CD14-positive monocyte (primary cell): Measurements from ENCODE around the gene SRGAP1. TPM values are rescaled to one million over a fixed set of nuclear protein-coding genes. Genes with fewer than 3 reads are reported as not detected.

Source experiments
- DNase-seq, 3 donors: peaks; one replicate each; pipeline ENCODE4 v3.0.0-alpha.2; 2011 to 2022
- H2AFZ ChIP-seq: 2 replicates; pipeline ENCODE4 v1.6.0; 2012; ENCODE audit warnings: mild to moderate bottlenecking, low read depth, low read length, inconsistent platforms; ENCODE audit not compliant: insufficient read depth, poor library complexity, severe bottlenecking
- H3K27ac ChIP-seq, 2 donors: 1 replicate in 1 of 2; 2 replicates in 1 of 2; pipeline ENCODE4 v1.5.1; 2012 to 2013; ENCODE audit warnings: low read length in 2 of 2, control low read depth in 1 of 2, inconsistent platforms in 1 of 2, low read depth in 1 of 2, mild to moderate bottlenecking in 1 of 2
- H3K27me3 ChIP-seq, 2 donors: one replicate each; pipeline versions ENCODE4 v1.6.0 to v1.6.1; 2011 to 2013; ENCODE audit warnings: low read length in 2 of 2; ENCODE audit not compliant: control insufficient read depth in 2 of 2, insufficient read depth in 2 of 2
- H3K36me3 ChIP-seq, 2 donors: replicated peaks in 1 of 2; 1 replicate in 1 of 2; 2 replicates in 1 of 2; pipeline versions ENCODE4 v1.5.1 to v1.6.1; 2012 to 2013; ENCODE audit warnings: low read length in 2 of 2, control low read depth in 1 of 2, inconsistent platforms in 1 of 2, mild to moderate bottlenecking in 1 of 2; ENCODE audit not compliant: insufficient read depth in 2 of 2, control insufficient read depth in 1 of 2
- H3K4me1 ChIP-seq, 2 donors: 1 replicate in 1 of 2; 2 replicates in 1 of 2; pipeline versions ENCODE4 v1.5.1 to v1.6.1; 2012 to 2013; ENCODE audit warnings: low read length in 2 of 2, control low read depth in 1 of 2, inconsistent platforms in 1 of 2, mild to moderate bottlenecking in 1 of 2, moderate library complexity in 1 of 2; ENCODE audit not compliant: insufficient read depth in 2 of 2, control insufficient read depth in 1 of 2
- H3K4me2 ChIP-seq: replicated peaks from 2 replicates; pipeline ENCODE3; 2012; ENCODE audit warnings: low read length, moderate library complexity, mild to moderate bottlenecking; ENCODE audit not compliant: poor library complexity, severe bottlenecking; ENCODE audit errors: extremely low read depth
- H3K4me3 ChIP-seq, 3 experiments: fragments of 200-600 bp in 1 of 3; sonication (generic) in 1 of 3; replicated peaks in 1 of 3; 1 replicate in 2 of 3; 2 replicates in 1 of 3; pipeline ENCODE4 v1.5.1; 2011 to 2013; ENCODE audit warnings: low read length in 3 of 3, mild to moderate bottlenecking in 3 of 3, control low read depth in 2 of 3, low read depth in 2 of 3, inconsistent platforms in 1 of 3, moderate library complexity in 1 of 3
- H3K79me2 ChIP-seq: 2 replicates; pipeline ENCODE4 v1.6.0; 2012; ENCODE audit warnings: mild to moderate bottlenecking, control low read depth, inconsistent platforms, low read length, moderate library complexity; ENCODE audit not compliant: insufficient read depth
- H3K9ac ChIP-seq: 2 replicates; pipeline ENCODE4 v1.6.0; 2017; ENCODE audit warnings: low read length, mild to moderate bottlenecking; ENCODE audit not compliant: insufficient read depth, poor library complexity, severe bottlenecking
- H3K9me3 ChIP-seq, 2 donors: replicated peaks in 1 of 2; 1 replicate in 1 of 2; 2 replicates in 1 of 2; pipeline versions ENCODE4 v1.5.1 to v1.6.1; 2012 to 2013; ENCODE audit warnings: low read length in 2 of 2, control low read depth in 1 of 2; ENCODE audit not compliant: control insufficient read depth in 1 of 2, insufficient read depth in 1 of 2
- H4K20me1 ChIP-seq: 2 replicates; pipeline ENCODE4 v1.6.0; 2012; ENCODE audit warnings: mild to moderate bottlenecking, low read length, control low read depth, moderate library complexity; ENCODE audit not compliant: insufficient read depth
- H3K27ac Mint-ChIP-seq, 7 donors: one replicate each; pipeline ENCODE4 v1.8.0; 2020; ENCODE audit warnings: mild to moderate bottlenecking in 7 of 7, mixed read lengths in 7 of 7, moderate library complexity in 6 of 7, inconsistent platforms in 2 of 7
- H3K27me3 Mint-ChIP-seq, 3 donors: one replicate each; pipeline ENCODE4 v1.8.0; 2021 to 2022; ENCODE audit warnings: low read depth in 3 of 3, mild to moderate bottlenecking in 3 of 3, mixed read lengths in 3 of 3, moderate library complexity in 3 of 3, inconsistent platforms in 1 of 3
- H3K36me3 Mint-ChIP-seq, 2 donors: one replicate each; pipeline ENCODE4 v1.8.0; 2020; ENCODE audit warnings: mixed read lengths in 2 of 2, inconsistent platforms in 1 of 2, mild to moderate bottlenecking in 1 of 2
- H3K4me1 Mint-ChIP-seq: one replicate; pipeline ENCODE4 v1.8.0; 2020; ENCODE audit warnings: mild to moderate bottlenecking, mixed read lengths
- H3K4me3 Mint-ChIP-seq, 2 donors: one replicate each; pipeline ENCODE4 v1.8.0; 2020; ENCODE audit warnings: mild to moderate bottlenecking in 2 of 2, mixed read lengths in 2 of 2, moderate library complexity in 1 of 2
- H3K9me3 Mint-ChIP-seq, 7 donors: one replicate each; pipeline ENCODE4 v1.8.0; 2020 to 2022; ENCODE audit warnings: mixed read lengths in 7 of 7, mild to moderate bottlenecking in 6 of 7, moderate library complexity in 6 of 7, inconsistent platforms in 2 of 7
- WGBS: methylation state at CpG from one replicate; pipeline ENCODE4 v1.1.5; 2013; ENCODE audit warnings: missing lambda C conversion rate; ENCODE audit not compliant: insufficient coverage; 5-methylcytosine and 5-hydroxymethylcytosine counted together
- intact Hi-C, 2 donors: fragments of 100-400 bp; cut with micrococcal nuclease; formaldehyde crosslinking; loops; one replicate each; pipeline versions ENCODE4 v1.15.0 to v1.15.1; 2023
- polyA plus RNA-seq, 3 donors: library from polyadenylated mRNA; depleted of rRNA in 1 of 3; unstranded in 2 of 3; stranded (reverse) in 1 of 3; fragments of 300-500 nt in 2 of 3; fragments of >200 nt in 1 of 3; fragmentation: Illumina TruSeq in 2 of 3; gene quantifications; 1 replicate in 2 of 3; 2 replicates in 1 of 3; pipeline ENCODE4 v1.2.3, GENCODE V29; 2012 to 2021
- TF ChIP-seq, protein P1 (sequence below): fragments of 200-600 bp; IDR thresholded peaks from one replicate; pipeline ENCODE4 v1.8.0; 2022; ENCODE audit warnings: antibody characterized with exemption, mild to moderate bottlenecking

Gene SRGAP1
- polyA plus RNA-seq, 3 donors = 0.05 to 0.52 (median 0.07) TPM

DNA sequence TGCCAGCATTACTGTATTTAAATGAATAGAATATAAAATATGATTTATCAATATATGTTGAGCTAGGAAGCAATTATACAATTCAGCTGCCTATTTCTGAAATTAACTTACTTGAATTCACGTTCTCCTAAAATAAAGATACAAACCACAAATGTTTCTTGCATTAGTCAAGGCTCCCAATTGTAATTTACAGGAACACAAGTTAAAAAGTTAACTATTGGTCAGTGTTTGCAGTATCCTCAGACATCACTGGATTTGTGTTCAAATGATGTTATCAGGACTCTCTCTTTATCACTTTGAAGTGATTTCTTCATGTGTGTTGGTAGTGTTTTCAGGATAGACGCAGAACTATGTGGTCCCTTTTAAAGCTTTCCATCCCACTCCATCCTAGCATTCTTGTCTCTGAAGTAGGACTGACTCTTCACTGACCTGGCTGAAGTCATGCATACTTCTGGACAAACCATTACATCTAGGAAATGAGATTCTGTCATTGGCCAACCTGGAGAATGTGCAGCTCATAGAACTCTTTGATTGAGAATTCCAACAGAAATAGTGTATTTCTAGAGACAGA, 221.5 kb downstream of the SRGAP1 start:
- H4K20me1 ChIP-seq = no peaks in the 10 kb centered on the region
- no peak overlapping the region for H2AFZ ChIP-seq
- DNase-seq = no peak
- WGBS = no CpG with 5 or more reads among the region's 2 CpGs
- Mint-ChIP-seq H3K4me3 (no peak overlapping the region), H3K27ac (no peak overlapping the region), H3K9me3 (peaks cover 0 to 2% (median 0%) of the 10 kb centered on the region in 7 donors), H3K27me3 (peaks cover 0 to 1% (median 0%) of the 10 kb centered on the region in 3 donors), H3K36me3 (no peaks in the 10 kb centered on the region), H3K4me1 (no peaks in the 10 kb centered on the region)
- no peaks in the 10 kb centered on the region for H3K79me2 ChIP-seq
- TF ChIP-seq, protein P1, sequence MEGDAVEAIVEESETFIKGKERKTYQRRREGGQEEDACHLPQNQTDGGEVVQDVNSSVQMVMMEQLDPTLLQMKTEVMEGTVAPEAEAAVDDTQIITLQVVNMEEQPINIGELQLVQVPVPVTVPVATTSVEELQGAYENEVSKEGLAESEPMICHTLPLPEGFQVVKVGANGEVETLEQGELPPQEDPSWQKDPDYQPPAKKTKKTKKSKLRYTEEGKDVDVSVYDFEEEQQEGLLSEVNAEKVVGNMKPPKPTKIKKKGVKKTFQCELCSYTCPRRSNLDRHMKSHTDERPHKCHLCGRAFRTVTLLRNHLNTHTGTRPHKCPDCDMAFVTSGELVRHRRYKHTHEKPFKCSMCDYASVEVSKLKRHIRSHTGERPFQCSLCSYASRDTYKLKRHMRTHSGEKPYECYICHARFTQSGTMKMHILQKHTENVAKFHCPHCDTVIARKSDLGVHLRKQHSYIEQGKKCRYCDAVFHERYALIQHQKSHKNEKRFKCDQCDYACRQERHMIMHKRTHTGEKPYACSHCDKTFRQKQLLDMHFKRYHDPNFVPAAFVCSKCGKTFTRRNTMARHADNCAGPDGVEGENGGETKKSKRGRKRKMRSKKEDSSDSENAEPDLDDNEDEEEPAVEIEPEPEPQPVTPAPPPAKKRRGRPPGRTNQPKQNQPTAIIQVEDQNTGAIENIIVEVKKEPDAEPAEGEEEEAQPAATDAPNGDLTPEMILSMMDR = no peak
- no peak overlapping the region for H3K4me2 ChIP-seq
- H3K4me3 ChIP-seq = no peak overlapping the region
- no peak overlapping the region for H3K27ac ChIP-seq
- H3K9ac ChIP-seq = no peak overlapping the region
- no peaks in the 10 kb centered on the region for H3K9me3 ChIP-seq
- H3K27me3 ChIP-seq = no peaks in the 10 kb centered on the region
- intact Hi-C loops = no loop called here
- H3K36me3 ChIP-seq = no peaks in the 10 kb centered on the region
- H3K4me1 ChIP-seq = no peaks in the 10 kb centered on the region

DNA sequence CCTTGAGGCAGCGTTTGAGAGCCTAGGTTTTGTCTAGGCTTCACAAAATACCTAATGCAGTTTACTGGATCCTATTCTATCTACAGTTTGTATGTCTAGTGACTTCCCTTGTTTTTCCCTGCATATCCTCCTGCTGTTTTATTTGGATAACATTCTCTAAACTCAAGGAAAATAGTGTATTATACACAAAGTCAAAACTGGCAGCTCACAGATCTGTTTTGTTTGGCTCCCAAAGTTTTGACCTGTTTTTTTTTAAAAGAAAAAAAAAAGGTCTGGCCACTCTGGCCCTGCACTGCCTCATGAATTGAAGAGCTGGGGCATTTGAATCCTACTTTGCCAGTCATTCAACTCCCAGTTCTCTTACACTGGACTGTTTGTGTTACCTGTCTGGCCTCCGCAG, 222.3 kb downstream of the SRGAP1 start:
- no peaks in the 10 kb centered on the region for H3K79me2 ChIP-seq
- Mint-ChIP-seq H3K4me3 (no peak overlapping the region), H3K9me3 (peaks cover 0 to 2% (median 0%) of the 10 kb centered on the region in 7 donors), H3K4me1 (no peaks in the 10 kb centered on the region), H3K27ac (no peak overlapping the region), H3K27me3 (peaks cover 0 to 1% (median 0%) of the 10 kb centered on the region in 3 donors), H3K36me3 (no peaks in the 10 kb centered on the region)
- H2AFZ ChIP-seq = no peak overlapping the region
- H3K4me1 ChIP-seq = no peaks in the 10 kb centered on the region
- H3K4me2 ChIP-seq = no peak overlapping the region
- no peak overlapping the region for H3K4me3 ChIP-seq
- no peak overlapping the region for H3K9ac ChIP-seq
- no CpG with 5 or more reads among the region's 2 CpGs for WGBS
- no peaks in the 10 kb centered on the region for H4K20me1 ChIP-seq
- H3K27me3 ChIP-seq = no peaks in the 10 kb centered on the region
- H3K36me3 ChIP-seq = no peaks in the 10 kb centered on the region
- intact Hi-C loops = no loop called here
- H3K9me3 ChIP-seq = no peaks in the 10 kb centered on the region
- TF ChIP-seq, protein P1 = no peak
- no peak for DNase-seq
- H3K27ac ChIP-seq = no peak overlapping the region
